ENCODE results near the gene ARPC3.
"Not testable (repeated sequence)": the region's sequence is repeated elsewhere in the genome, so short reads cannot be mapped to it uniquely, and the experiment has no call there.

ARPC3 gene

GRCh38 chr12:110467847-110468213 is 17.7 kb upstream of the ARPC3 start:
- Histone ChIP-seq H3K23ac (ENCODE audit: low read length) (no peak overlapping the region), H3K27me3 (ENCODE audit: insufficient read depth, low read length) (no peaks in the 10 kb centered on the region), H2BK5ac (ENCODE audit: low read depth, low read length, poor library complexity) (no peak overlapping the region), H3K18ac (ENCODE audit: low read length) (peak overlapping the region; percentile 74), H3K79me1 (ENCODE audit: low read length) (peaks cover 3% of the 10 kb centered on the region), H3K14ac (ENCODE audit: low read length) (peak overlapping the region; percentile 63), H4K91ac (ENCODE audit: low read depth, low read length) (peak overlapping the region; percentile 42), H3K4ac (ENCODE audit: low read depth, low read length) (no peak overlapping the region), H4K12ac (ENCODE audit: low read depth, low read length) (no peak overlapping the region), H3K36me3 (ENCODE audit: control insufficient read depth in 1 of 2, insufficient read depth in 2 of 2, low read length in 2 of 2) (peaks cover 6 to 12% of the 10 kb centered on the region in 2 experiments), H3K27ac (ENCODE audit: low read depth, low read length) (no peak overlapping the region), H2AK5ac (ENCODE audit: low read length) (no peak overlapping the region), H4K8ac (ENCODE audit: low read depth, low read length) (peak overlapping the region; percentile 79), H3K4me2 (ENCODE audit: low read length) (peak overlapping the region; percentile 93), H3K4me1 (ENCODE audit: control insufficient read depth in 1 of 2, insufficient read depth in 2 of 2, low read length in 2 of 2) (peaks cover 2 to 3% of the 10 kb centered on the region in 2 experiments), H3K9ac (ENCODE audit: low read length) (peak overlapping the region; percentile 90), H2BK120ac (ENCODE audit: insufficient read depth, low read length, poor library complexity) (no peak overlapping the region), H2BK12ac (ENCODE audit: low read length) (no peak overlapping the region), H3K79me2 (ENCODE audit: control insufficient read depth, insufficient read depth, low read length, poor library complexity) (no peaks in the 10 kb centered on the region), H3K4me3 (ENCODE audit: low read depth, low read length) (peak overlapping the region; percentile 90), H2AFZ (ENCODE audit: insufficient read depth, low read length, poor library complexity) (peak overlapping the region; percentile 69), H3K9me3 (ENCODE audit: insufficient read depth, low read depth, low read length) (no peaks in the 10 kb centered on the region)
- no peak for DNase-seq
- WGBS (ENCODE audit: extremely low coverage, insufficient coverage, insufficient read length): no CpG with 5 or more reads among the region's 15 CpGs

- Histone ChIP-seq H3K27me3 (ENCODE audit: insufficient read depth, low read length) (no peaks in the 10 kb centered on the region), H3K9me3 (ENCODE audit: insufficient read depth, low read depth, low read length) (no peaks in the 10 kb centered on the region), H3K23ac (ENCODE audit: low read length) (no peak overlapping the region), H3K27ac (ENCODE audit: low read depth, low read length) (no peak overlapping the region), H2BK12ac (ENCODE audit: low read length) (no peak overlapping the region), H3K14ac (ENCODE audit: low read length) (no peak overlapping the region), H3K79me2 (ENCODE audit: control insufficient read depth, insufficient read depth, low read length, poor library complexity) (no peaks in the 10 kb centered on the region), H3K79me1 (ENCODE audit: low read length) (peaks cover 3% of the 10 kb centered on the region), H3K4ac (ENCODE audit: low read depth, low read length) (no peak overlapping the region), H3K4me1 (ENCODE audit: control insufficient read depth in 1 of 2, insufficient read depth in 2 of 2, low read length in 2 of 2) (peaks cover 2 to 3% of the 10 kb centered on the region in 2 experiments), H2AK5ac (ENCODE audit: low read length) (no peak overlapping the region), H3K4me3 (ENCODE audit: low read depth, low read length) (no peak overlapping the region), H4K12ac (ENCODE audit: low read depth, low read length) (no peak overlapping the region), H3K9ac (ENCODE audit: low read length) (no peak overlapping the region), H3K18ac (ENCODE audit: low read length) (no peak overlapping the region), H2BK120ac (ENCODE audit: insufficient read depth, low read length, poor library complexity) (no peak overlapping the region), H4K91ac (ENCODE audit: low read depth, low read length) (no peak overlapping the region), H3K4me2 (ENCODE audit: low read length) (no peak overlapping the region), H2BK5ac (ENCODE audit: low read depth, low read length, poor library complexity) (no peak overlapping the region), H4K8ac (ENCODE audit: low read depth, low read length) (no peak overlapping the region), H2AFZ (ENCODE audit: insufficient read depth, low read length, poor library complexity) (no peak overlapping the region), H3K36me3 (ENCODE audit: control insufficient read depth in 1 of 2, insufficient read depth in 2 of 2, low read length in 2 of 2) (peaks cover 7 to 12% of the 10 kb centered on the region in 2 experiments)
- no CpG with 5 or more reads among the region's 5 CpGs for WGBS (ENCODE audit: extremely low coverage, insufficient coverage, insufficient read length)
- no peak for DNase-seq
Measured at GRCh38 chr12:110466791-110467190, 16.7 kb upstream of the ARPC3 start.

- not testable (repeated sequence) for H3K79me2 ChIP-seq (ENCODE audit: control insufficient read depth, insufficient read depth, low read length, poor library complexity); H2AK5ac ChIP-seq (ENCODE audit: low read length); H4K91ac ChIP-seq (ENCODE audit: low read depth, low read length); H3K4me1 ChIP-seq (ENCODE audit: control insufficient read depth in 1 of 2, insufficient read depth in 2 of 2, low read length in 2 of 2); H3K79me1 ChIP-seq (ENCODE audit: low read length); H3K23ac ChIP-seq (ENCODE audit: low read length); H2BK5ac ChIP-seq (ENCODE audit: low read depth, low read length, poor library complexity); H3K27ac ChIP-seq (ENCODE audit: low read depth, low read length); H2BK120ac ChIP-seq (ENCODE audit: insufficient read depth, low read length, poor library complexity); H3K9ac ChIP-seq (ENCODE audit: low read length); H3K18ac ChIP-seq (ENCODE audit: low read length); H3K4me2 ChIP-seq (ENCODE audit: low read length); H3K14ac ChIP-seq (ENCODE audit: low read length); DNase-seq; H2AFZ ChIP-seq (ENCODE audit: insufficient read depth, low read length, poor library complexity); H3K4me3 ChIP-seq (ENCODE audit: low read depth, low read length); H3K9me3 ChIP-seq (ENCODE audit: insufficient read depth, low read depth, low read length); H3K4ac ChIP-seq (ENCODE audit: low read depth, low read length); H3K27me3 ChIP-seq (ENCODE audit: insufficient read depth, low read length); H4K8ac ChIP-seq (ENCODE audit: low read depth, low read length); H4K12ac ChIP-seq (ENCODE audit: low read depth, low read length); H2BK12ac ChIP-seq (ENCODE audit: low read length)
- WGBS (ENCODE audit: extremely low coverage, insufficient coverage, insufficient read length): no CpG with 5 or more reads among the region's 11 CpGs
- H3K36me3 ChIP-seq (ENCODE audit: control insufficient read depth in 1 of 2, insufficient read depth in 2 of 2, low read length in 2 of 2): peaks cover 9 to 14% of the 10 kb centered on the region in 2 experiments
Measured at GRCh38 chr12:110465765-110466164, 15.6 kb upstream of the ARPC3 start.

GRCh38 chr12:110465024-110465423 is 14.9 kb upstream of the ARPC3 start:
- Histone ChIP-seq H3K4me1 (ENCODE audit: control insufficient read depth in 1 of 2, insufficient read depth in 2 of 2, low read length in 2 of 2) (peaks cover 2 to 3% of the 10 kb centered on the region in 2 experiments), H2BK12ac (ENCODE audit: low read length) (no peak overlapping the region), H4K12ac (ENCODE audit: low read depth, low read length) (no peak overlapping the region), H3K14ac (ENCODE audit: low read length) (no peak overlapping the region), H3K27me3 (ENCODE audit: insufficient read depth, low read length) (no peaks in the 10 kb centered on the region), H3K18ac (ENCODE audit: low read length) (no peak overlapping the region), H3K23ac (ENCODE audit: low read length) (no peak overlapping the region), H3K4me3 (ENCODE audit: low read depth, low read length) (no peak overlapping the region), H3K27ac (ENCODE audit: low read depth, low read length) (no peak overlapping the region), H2AK5ac (ENCODE audit: low read length) (no peak overlapping the region), H3K36me3 (ENCODE audit: control insufficient read depth in 1 of 2, insufficient read depth in 2 of 2, low read length in 2 of 2) (peaks cover 10 to 17% of the 10 kb centered on the region in 2 experiments), H4K91ac (ENCODE audit: low read depth, low read length) (no peak overlapping the region), H3K9ac (ENCODE audit: low read length) (no peak overlapping the region), H2BK120ac (ENCODE audit: insufficient read depth, low read length, poor library complexity) (no peak overlapping the region), H3K79me2 (ENCODE audit: control insufficient read depth, insufficient read depth, low read length, poor library complexity) (no peaks in the 10 kb centered on the region), H3K4ac (ENCODE audit: low read depth, low read length) (no peak overlapping the region), H4K8ac (ENCODE audit: low read depth, low read length) (no peak overlapping the region), H3K9me3 (ENCODE audit: insufficient read depth, low read depth, low read length) (no peaks in the 10 kb centered on the region), H3K79me1 (ENCODE audit: low read length) (peaks cover 3% of the 10 kb centered on the region), H2BK5ac (ENCODE audit: low read depth, low read length, poor library complexity) (no peak overlapping the region), H3K4me2 (ENCODE audit: low read length) (no peak overlapping the region), H2AFZ (ENCODE audit: insufficient read depth, low read length, poor library complexity) (no peak overlapping the region)
- no CpG with 5 or more reads among the region's 2 CpGs for WGBS (ENCODE audit: extremely low coverage, insufficient coverage, insufficient read length)
- no peak for DNase-seq
